Measurements from ENCODE around the gene ZFPM1.
"Not testable (repeated sequence)": the region's sequence is repeated elsewhere in the genome, so short reads cannot be mapped to it uniquely, and the experiment has no call there.

Gene ZFPM1

DNA sequence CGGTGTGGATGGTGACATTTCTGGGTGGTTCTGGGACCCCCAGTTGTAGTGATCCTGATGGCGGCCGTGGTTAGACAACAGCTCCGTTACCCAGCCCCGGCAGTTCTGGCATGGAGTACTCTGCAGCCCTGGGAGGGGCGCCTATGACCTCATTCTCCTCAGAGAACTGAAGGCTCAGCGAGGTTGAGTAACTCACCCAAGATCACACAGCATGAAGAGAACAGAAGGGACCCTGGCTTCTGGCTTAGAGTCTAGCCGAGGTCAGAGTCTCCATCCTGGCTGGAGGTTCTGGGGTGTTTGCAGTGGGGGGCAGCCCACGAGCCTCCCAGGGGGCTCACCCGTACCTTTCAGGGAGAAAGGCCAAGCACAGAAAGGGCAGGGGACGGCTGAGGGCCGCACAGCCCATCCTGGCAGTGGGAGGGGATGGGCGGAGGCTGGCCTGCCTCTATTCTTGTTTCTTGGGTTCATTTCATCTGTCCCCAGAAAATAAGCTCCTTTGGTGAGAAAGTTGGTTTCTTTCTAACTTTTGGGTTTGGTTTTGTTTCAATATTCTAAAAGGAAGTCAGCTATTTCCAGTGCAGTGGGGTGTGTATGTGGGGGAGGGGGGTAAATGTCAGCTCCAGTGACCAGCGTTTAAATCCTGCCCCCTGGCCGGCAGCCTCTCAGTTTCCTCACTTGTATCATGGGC, 13.2 kb downstream of the ZFPM1 start:
- DNase-seq (ENCODE audit: low spot score), result peak; percentile 42

GRCh38 chr16:88466949-88467348, 13.9 kb downstream of the ZFPM1 start:
- no peak for DNase-seq (ENCODE audit: low spot score)

- no peak for DNase-seq (ENCODE audit: low spot score)
These were observed 14.5 kb downstream of the ZFPM1 start for GRCh38 chr16:88467541-88467944.

GRCh38 chr16:88468275-88469129, 15.4 kb downstream of the ZFPM1 start:
- peak; percentile 75 for DNase-seq (ENCODE audit: low spot score)

GRCh38 chr16:88469615-88470395, 16.7 kb downstream of the ZFPM1 start:
- no peak for DNase-seq (ENCODE audit: low spot score)

- not testable (repeated sequence) for DNase-seq (ENCODE audit: low spot score)
These were observed 17.3 kb downstream of the ZFPM1 start for GRCh38 chr16:88470396-88470680.

DNA sequence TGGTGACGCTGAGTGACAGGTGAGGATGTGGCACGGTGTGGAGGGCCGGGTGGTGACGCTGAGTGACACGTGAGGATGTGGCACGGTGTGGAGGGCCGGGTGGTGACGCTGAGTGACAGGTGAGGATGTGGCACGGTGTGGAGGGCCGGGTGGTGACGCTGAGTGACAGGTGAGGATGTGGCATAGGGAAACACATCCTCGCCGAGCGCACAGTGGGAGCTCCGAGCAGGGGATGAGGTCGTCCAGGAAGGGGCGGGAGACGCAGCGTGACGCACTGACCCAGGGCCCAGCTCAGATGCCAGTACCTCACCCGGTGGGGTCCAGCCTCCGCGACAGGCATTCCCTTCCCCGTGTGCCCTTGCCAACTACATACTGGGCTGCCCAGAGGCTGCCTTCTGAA, 17.6 kb downstream of the ZFPM1 start:
- DNase-seq (ENCODE audit: low spot score), result not testable (repeated sequence)

- DNase-seq (ENCODE audit: low spot score), result no peak
These were observed 18.0 kb downstream of the ZFPM1 start for GRCh38 chr16:88471115-88471514.

GRCh38 chr16:88471575-88471974, 18.5 kb downstream of the ZFPM1 start:
- no peak for DNase-seq (ENCODE audit: low spot score)

- DNase-seq (ENCODE audit: low spot score), result no peak
These were observed 19.0 kb downstream of the ZFPM1 start for GRCh38 chr16:88472069-88472468.

DNA sequence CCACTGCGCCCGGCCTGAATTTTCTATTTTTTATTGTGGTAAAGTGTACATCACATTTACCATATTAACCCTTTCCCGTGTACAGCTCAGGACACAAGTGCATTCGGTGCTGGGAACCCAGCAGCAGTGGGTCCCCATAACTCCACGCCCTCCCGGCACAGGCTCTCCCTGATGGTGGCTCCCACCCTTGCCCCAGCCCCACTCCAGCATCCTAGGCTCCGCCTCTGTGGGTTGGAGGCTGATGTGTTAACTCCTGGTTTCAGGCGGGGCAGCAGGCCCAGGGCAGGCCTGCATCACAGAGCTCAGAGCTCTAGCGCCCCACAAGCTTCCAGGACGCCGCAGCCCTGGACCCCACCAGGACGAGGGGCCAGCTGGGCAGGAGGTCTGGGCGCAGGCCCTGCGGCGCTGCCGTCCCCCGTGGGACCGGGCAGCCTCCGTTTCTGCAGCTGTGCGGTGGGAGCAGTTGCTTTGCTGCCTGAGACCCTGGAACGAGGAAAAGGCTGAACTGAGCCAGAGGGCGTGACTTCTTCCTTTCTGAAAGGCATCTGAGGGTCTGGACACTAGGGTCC, 19.6 kb downstream of the ZFPM1 start:
- DNase-seq (ENCODE audit: low spot score), result no peak

- no peak for DNase-seq (ENCODE audit: low spot score)
These were observed 20.8 kb downstream of the ZFPM1 start for GRCh38 chr16:88473666-88474534.

DNA sequence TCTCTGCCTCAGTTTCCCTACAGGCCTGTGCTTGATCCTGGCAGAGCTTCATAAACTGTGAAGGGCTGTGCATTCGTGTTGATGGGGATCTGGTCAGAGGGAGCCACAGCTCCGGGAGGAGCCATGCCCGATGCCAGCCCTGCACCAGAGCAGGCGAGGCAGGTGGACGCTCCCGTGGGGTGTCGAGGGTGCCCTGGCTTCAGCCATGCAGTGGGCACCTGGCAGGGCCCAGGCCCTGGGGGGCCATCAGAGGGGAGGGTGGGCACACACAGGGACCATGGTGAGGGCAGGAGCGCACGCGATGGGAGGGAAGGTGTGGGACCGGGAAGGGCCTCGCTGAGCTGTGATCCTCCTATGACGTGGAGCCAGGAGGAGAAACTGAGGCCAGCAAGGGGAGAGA, 22.0 kb downstream of the ZFPM1 start:
- DNase-seq (ENCODE audit: low spot score), result no peak

DNA sequence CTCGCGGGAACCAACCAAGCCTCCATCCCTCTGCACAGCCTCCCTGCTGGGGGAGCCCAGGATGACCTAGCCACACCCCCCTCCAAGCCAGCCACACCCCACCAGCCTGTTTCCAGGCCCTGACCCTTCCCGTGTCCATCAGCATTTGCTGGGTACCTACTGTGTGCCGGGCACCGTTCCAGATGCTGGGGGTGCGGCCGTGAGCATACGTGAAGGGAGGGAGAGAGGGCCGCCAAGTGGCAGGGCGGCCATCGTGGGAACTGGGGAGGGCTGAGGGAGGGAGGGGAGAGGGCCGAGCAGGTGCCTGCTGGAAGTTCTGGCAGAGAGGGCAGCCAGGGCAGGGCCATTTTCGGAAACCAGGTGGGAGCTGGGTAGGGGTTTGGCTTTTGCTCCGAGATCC, 23.1 kb downstream of the ZFPM1 start:
- DNase-seq (ENCODE audit: low spot score), result no peak

- no peak for DNase-seq (ENCODE audit: low spot score)
These were observed 23.8 kb downstream of the ZFPM1 start for GRCh38 chr16:88476817-88477397.

DNA sequence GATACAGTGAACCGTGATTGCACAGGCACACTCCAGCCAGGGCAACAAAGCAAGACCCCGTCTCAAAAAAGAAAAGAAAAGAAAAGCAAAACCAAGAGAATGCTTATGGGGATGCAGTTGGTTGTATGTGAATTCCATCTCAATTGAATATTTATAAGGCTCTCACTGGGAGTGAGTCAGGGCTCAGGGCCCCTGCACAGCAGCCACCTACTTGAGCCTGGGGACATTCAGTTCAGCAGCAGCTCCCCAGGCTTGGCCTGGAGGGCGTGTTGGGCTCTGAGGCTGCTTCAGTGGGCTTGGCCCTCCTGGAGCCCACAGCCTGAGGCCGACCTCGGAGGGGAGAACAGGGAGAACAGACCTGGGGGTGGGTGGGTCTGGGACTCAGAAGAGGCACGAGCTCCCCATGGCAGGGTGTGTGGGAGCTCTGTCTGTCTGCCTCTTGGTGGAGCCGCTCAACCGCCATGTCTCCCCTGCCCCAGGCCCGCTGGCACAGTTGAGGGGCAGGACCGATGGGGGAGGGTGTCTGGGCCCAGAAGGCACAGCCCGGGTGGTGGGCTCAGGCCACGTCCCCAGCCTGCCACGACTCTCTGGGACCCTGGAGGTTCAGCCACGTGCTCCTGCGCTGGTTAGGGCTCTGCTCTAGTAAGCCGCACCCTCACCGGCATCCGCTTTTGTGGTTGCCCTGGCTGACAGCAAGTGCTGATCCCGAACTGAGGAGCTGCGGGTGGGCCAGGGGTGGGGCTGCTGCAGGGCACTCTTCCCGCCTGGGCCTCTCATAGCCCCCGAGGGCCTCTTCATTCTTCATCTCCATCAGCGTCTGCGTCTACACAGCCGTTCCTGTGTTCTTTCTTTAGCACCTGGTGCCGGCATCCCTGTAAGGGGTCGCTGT, 24.8 kb downstream of the ZFPM1 start:
- no peak for DNase-seq (ENCODE audit: low spot score)

DNA sequence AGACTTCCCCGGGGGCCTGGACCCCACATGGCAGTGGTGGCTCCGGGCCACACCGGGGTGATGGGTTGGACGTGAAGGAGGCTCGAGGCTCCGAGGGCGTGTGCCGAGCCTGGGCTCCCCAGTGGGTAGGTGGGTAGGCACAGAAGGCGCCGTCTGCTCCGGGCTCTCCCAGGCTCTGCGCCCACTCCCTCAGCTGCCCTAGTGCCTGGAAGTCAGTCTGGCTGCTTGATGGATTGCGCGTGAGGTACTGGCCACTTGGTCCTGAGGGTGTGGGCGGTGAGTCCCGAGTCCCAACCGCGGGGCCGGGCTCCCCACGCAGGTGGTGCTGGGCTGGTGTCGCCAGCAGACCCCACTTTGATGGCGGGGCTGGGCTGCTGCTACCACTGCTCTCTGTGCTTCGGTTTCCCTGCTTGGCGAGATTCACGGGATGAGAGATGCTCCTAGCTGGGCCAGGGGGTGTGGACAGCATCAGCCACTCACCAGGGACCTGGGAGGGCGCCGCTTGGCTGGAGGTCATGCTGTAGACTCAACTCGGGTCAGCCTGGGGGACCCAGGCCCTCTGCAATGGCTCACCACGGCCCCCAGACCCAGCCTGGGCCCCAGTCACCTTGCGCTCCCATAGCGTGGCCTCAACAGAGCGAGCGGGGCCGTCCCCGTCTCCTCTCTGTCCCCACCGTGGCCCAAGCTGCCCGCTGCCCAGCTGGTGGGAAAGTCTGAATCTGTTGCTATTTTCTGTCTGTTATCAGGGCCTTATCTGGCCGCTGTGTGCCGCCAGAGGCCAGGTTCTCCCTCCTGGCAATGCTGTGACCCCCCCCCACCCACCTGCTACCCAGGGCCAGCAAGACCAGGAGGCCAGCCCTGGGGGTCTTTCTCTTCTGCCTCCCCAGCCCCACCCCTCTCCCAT, 26.1 kb downstream of the ZFPM1 start:
- DNase-seq (ENCODE audit: low spot score), result peak; percentile 37

GRCh38 chr16:88479793-88480760, 27.0 kb downstream of the ZFPM1 start:
- peak; percentile 81 for DNase-seq (ENCODE audit: low spot score)
